Mesothelial cell of epicardium (in vitro differentiated cells): ENCODE data around the gene SPOP. TPM values are rescaled to one million over a fixed set of nuclear protein-coding genes. Genes with fewer than 3 reads are reported as not detected.

Experiments
- DNase-seq, 2 experiments: peaks; one replicate each; pipeline ENCODE4 v3.0.0; 2021; ENCODE audit warnings: low spot score in 2 of 2; ENCODE audit not compliant: unreplicated experiment in 2 of 2
- H3K27ac Mint-ChIP-seq: 2 replicates; pipeline ENCODE4 v1.8.0; 2021; ENCODE audit warnings: mixed read lengths
- H3K27me3 Mint-ChIP-seq: 2 replicates; pipeline ENCODE4 v1.8.0; 2021; ENCODE audit warnings: low read depth, mixed read lengths
- H3K36me3 Mint-ChIP-seq: 2 replicates; pipeline ENCODE4 v1.8.0; 2021; ENCODE audit warnings: mixed read lengths
- H3K4me1 Mint-ChIP-seq: 2 replicates; pipeline ENCODE4 v1.8.0; 2021; ENCODE audit warnings: mixed read lengths
- H3K4me3 Mint-ChIP-seq: 2 replicates; pipeline ENCODE4 v1.8.0; 2021; ENCODE audit warnings: mild to moderate bottlenecking, moderate library complexity, mixed read lengths
- H3K9me3 Mint-ChIP-seq: 2 replicates; pipeline ENCODE4 v1.8.0; 2021; ENCODE audit warnings: mixed read lengths
- total RNA-seq: library from RNA; stranded (reverse); gene quantifications from 3 replicates; pipeline ENCODE4 v1.2.1, GENCODE V29; 2021
- TF ChIP-seq, protein P1 (sequence below): fragments of 200-600 bp; sonication (generic); IDR thresholded peaks from one replicate; pipeline ENCODE4 v1.5.0; 2021; ENCODE audit warnings: antibody characterized with exemption; ENCODE audit not compliant: unreplicated experiment

SPOP gene
- total RNA-seq, 1 donor from 2014 or later, result 62.8 TPM

DNA sequence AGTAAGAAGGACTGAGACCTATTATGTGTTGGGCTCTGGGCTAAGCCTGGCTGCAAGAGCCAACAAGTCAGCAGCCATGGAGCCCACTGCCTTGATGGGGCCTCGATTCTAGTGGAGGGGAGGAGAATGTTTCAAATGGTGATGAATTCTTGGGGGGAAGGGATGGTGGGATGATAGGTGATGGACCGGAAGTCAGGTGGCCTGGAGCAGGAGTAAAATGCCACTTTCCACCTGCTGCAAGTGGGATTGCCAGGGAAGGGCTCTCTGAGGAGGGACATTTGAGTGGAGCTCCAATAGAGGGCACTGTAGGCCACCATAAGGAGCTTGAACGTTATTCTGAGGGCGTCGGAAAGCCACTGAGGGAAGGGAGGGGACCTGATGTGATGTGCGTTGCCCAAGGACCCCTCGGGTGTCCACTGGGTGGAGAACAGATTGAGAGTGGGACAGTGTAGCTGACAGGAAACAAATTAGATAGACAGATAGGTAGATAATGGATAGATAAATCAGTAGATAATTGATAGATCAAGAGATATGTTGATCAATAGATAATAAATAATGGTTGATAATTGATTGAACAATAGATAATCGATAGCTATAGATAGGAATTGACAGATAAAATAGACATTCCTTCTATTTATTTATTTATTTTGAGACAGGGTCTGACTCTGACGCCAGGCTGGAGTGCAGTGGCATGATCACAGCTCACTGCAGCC, 120.4 kb downstream of the SPOP start:
- H3K27ac Mint-ChIP-seq, result no peak overlapping the region
- H3K27me3 Mint-ChIP-seq, result peaks cover 23% of the 10 kb centered on the region
- no peaks in the 10 kb centered on the region for H3K9me3 Mint-ChIP-seq
- H3K36me3 Mint-ChIP-seq, result no peaks in the 10 kb centered on the region
- peaks cover 4% of the 10 kb centered on the region for H3K4me1 Mint-ChIP-seq
- H3K4me3 Mint-ChIP-seq, result no peak overlapping the region
- TF ChIP-seq, protein P1, sequence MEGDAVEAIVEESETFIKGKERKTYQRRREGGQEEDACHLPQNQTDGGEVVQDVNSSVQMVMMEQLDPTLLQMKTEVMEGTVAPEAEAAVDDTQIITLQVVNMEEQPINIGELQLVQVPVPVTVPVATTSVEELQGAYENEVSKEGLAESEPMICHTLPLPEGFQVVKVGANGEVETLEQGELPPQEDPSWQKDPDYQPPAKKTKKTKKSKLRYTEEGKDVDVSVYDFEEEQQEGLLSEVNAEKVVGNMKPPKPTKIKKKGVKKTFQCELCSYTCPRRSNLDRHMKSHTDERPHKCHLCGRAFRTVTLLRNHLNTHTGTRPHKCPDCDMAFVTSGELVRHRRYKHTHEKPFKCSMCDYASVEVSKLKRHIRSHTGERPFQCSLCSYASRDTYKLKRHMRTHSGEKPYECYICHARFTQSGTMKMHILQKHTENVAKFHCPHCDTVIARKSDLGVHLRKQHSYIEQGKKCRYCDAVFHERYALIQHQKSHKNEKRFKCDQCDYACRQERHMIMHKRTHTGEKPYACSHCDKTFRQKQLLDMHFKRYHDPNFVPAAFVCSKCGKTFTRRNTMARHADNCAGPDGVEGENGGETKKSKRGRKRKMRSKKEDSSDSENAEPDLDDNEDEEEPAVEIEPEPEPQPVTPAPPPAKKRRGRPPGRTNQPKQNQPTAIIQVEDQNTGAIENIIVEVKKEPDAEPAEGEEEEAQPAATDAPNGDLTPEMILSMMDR, result peak; percentile 40
- no peak for DNase-seq

GRCh38 chr17:49556223-49556943, 121.5 kb downstream of the SPOP start:
- TF ChIP-seq, protein P1, result peak; percentile 98
- peak; percentile 78 to 95 for DNase-seq
- Mint-ChIP-seq H3K4me1 (peaks cover 4% of the 10 kb centered on the region), H3K36me3 (no peaks in the 10 kb centered on the region), H3K27me3 (peaks cover 19% of the 10 kb centered on the region), H3K4me3 (peak overlapping the region; percentile 33), H3K27ac (no peak overlapping the region), H3K9me3 (no peaks in the 10 kb centered on the region)

DNA sequence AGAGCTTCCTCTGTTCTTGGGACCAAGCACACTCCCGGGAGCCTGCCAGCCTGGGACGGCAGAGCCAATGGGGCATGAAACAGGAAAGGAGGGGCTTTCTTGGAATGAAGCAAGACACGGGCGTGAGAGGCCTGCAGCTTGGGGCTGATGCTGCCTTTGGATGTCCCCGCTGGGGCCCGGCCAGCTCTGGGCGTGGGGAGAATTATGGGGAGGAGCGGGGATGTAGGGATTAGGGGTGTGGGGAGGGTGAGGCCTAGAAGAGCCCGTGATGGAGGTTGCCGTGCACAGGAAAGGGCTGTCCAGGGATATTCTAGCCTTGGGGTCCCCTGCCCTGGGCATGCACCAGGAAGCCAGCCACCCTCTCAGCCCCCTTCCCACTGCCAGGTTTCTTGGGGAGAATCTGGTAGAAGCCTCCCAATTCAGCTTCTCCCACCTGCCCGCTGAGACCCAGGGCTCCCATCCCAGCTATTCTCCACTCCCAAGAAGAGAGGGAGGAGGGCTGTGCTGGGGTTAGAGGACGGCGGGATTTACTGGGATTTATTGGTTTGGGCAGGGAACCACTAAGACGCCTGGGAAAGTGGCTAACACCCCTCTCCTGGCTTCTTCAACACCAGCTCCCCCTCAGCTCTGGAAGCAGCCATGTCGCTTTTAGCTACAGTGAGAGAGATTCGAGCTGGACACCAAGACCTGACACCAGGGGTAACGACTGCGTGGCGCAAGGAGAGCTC, 122.2 kb downstream of the SPOP start:
- no peaks in the 10 kb centered on the region for H3K36me3 Mint-ChIP-seq
- H3K4me1 Mint-ChIP-seq, result peaks cover 4% of the 10 kb centered on the region
- no peaks in the 10 kb centered on the region for H3K9me3 Mint-ChIP-seq
- H3K27me3 Mint-ChIP-seq, result peaks cover 15% of the 10 kb centered on the region
- no peak for DNase-seq
- H3K4me3 Mint-ChIP-seq, result peak overlapping the region; percentile 33
- TF ChIP-seq, protein P1, result no peak
- H3K27ac Mint-ChIP-seq, result no peak overlapping the region

DNA sequence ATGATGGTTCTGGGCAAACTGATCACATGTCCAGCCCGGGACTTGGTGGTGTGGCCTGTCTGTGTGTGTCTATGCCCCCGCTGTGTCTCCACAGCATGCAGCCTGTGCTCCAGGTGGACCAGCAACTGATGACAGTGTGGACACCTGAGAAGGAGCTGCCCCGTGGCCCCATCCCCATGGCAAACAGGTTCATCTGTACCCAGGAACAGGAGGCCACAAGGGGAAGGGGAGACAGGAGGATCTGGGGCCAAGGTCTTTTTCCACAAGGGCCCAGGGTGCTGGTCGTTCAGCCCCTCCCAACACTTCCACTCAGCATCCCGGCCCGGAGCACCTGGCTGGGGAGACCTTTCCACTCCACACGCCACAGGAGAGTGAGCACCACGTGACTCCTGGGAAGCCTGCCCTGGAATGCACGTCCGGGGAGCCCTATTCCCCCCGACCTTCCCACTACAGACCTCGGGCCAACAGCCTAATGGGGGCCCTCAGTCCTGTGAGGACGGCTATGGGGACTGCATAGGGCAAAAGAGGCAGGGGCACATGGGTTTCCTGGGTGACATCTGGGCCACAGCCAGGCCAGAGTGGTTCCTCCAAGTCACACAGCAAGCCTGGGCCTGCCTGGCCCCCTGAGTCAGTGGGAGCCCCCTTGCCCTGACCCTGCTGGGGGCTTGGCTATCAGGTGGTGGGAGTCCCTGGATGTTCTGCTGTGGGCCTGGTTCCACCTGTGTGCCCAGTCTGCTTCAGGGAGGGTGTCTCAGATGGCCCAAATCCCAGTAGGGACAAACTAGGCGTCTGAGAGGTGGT, 123.0 kb downstream of the SPOP start:
- DNase-seq, result no peak
- no peak overlapping the region for H3K27ac Mint-ChIP-seq
- H3K36me3 Mint-ChIP-seq, result no peaks in the 10 kb centered on the region
- H3K4me3 Mint-ChIP-seq, result no peak overlapping the region
- H3K4me1 Mint-ChIP-seq, result peaks cover 4% of the 10 kb centered on the region
- H3K27me3 Mint-ChIP-seq, result peaks cover 13% of the 10 kb centered on the region
- TF ChIP-seq, protein P1, result no peak
- no peaks in the 10 kb centered on the region for H3K9me3 Mint-ChIP-seq

DNA sequence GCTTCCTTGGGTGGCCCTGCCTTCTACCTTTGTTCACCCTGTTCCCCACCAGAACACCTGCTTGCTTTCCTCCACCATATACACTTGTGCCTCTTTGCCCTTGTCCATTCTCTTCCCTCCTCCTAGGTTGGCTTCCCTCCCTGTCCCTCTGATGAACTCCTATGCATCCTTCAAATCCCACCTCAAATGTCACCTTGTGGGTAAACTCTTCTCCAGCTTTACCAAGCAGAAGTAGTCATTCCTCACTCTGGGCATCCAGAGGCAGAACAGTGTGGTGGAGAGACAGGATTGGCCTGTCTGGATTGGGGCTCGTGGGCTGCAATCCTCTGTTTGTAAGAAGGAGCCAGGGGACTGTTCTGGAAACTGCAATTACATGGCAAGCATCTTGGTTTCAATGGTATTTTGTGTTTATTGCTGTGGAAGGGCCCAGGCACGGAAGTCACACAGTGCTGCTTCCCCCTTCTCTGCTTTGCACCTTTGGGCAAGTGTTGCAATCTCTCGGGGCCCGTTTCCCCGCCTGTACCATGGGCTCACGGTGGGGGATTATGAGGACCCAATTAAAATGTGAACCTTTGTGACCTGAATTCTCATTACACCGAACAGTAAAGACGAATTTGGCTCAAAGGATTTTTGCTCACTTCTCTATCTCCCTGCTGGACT, 124.1 kb downstream of the SPOP start:
- Mint-ChIP-seq H3K4me3 (no peak overlapping the region), H3K9me3 (no peaks in the 10 kb centered on the region), H3K4me1 (peaks cover 4% of the 10 kb centered on the region), H3K27me3 (peaks cover 10% of the 10 kb centered on the region), H3K27ac (no peak overlapping the region), H3K36me3 (no peaks in the 10 kb centered on the region)
- TF ChIP-seq, protein P1, result no peak
- DNase-seq, result no peak
